ENCODE measurements around the gene INSYN1.

DNA sequence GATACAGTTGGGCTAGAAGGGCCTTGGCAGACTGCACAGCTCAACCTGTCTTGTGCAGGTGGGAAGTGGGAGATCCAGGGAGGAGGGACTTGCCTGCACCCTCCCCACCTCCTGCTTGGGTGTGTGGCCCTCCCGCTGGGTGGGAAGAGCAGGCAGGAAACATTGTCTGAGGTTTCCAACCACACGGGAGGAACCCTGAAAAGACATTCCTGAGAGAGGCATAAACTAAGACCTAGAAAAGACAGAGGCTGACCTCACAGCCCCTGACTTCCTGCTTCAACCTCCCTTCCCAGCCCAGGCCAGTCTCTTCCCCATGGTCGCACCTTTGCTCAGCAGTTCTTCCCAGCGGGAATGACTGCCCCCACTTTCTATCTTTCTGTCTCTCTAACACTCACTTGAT lies 46.3 kb upstream of the INSYN1 start:
- TF ChIP-seq, protein P1, sequence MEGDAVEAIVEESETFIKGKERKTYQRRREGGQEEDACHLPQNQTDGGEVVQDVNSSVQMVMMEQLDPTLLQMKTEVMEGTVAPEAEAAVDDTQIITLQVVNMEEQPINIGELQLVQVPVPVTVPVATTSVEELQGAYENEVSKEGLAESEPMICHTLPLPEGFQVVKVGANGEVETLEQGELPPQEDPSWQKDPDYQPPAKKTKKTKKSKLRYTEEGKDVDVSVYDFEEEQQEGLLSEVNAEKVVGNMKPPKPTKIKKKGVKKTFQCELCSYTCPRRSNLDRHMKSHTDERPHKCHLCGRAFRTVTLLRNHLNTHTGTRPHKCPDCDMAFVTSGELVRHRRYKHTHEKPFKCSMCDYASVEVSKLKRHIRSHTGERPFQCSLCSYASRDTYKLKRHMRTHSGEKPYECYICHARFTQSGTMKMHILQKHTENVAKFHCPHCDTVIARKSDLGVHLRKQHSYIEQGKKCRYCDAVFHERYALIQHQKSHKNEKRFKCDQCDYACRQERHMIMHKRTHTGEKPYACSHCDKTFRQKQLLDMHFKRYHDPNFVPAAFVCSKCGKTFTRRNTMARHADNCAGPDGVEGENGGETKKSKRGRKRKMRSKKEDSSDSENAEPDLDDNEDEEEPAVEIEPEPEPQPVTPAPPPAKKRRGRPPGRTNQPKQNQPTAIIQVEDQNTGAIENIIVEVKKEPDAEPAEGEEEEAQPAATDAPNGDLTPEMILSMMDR (IDR thresholded peaks at IDR 0.05; ENCODE audit: insufficient read depth, low read length, poor library complexity, severe bottlenecking) = no peak
- no peak for TF ChIP-seq EZH2phosphoT487 (conservative IDR thresholded peaks at IDR 0.05; ENCODE audit: low read length)
